Right ventricle myocardium inferior (tissue), 1 donor: ENCODE measurements around the gene PTPRN. TPM values are rescaled to one million over a fixed set of nuclear protein-coding genes. Genes with fewer than 3 reads are reported as not detected.
"Not testable (repeated sequence)": the region's sequence is repeated elsewhere in the genome, so short reads cannot be mapped to it uniquely, and the experiment has no call there.

Experiments
- ATAC-seq: fragments of 200-7000 bp; cut with Tn5 transposase; one replicate; pipeline ENCODE4 v1.9.1; 2020; ENCODE audit warnings: mild to moderate bottlenecking, moderate library complexity
- DNase-seq: peaks from one replicate; pipeline ENCODE4 v3.0.0; 2021; ENCODE audit errors: missing footprints
- intact Hi-C: fragments of 100-400 bp; cut with DNase I; formaldehyde crosslinking; loops from one replicate; pipeline ENCODE4 v1.11.0; 2022
- total RNA-seq: library from RNA; stranded (reverse); fragmentation: NEBNext Ultra II Directional; extraction: Animal tissue kit (Norgen Biotek cat#: 25700); gene quantifications from one replicate; pipeline ENCODE4 v1.2.1, GENCODE V29; 2021
- donor health status: DM: no; HTN: yes; CAD: no; lungs with severe emphysema.

PTPRN gene
- total RNA-seq, 1 donor from 2014 or later, result not detected

- intact Hi-C loops, ATAC-seq, DNase-seq: not testable (repeated sequence)
These were observed 3.6 kb upstream of the PTPRN start for GRCh38 chr2:219312683-219313263.

GRCh38 chr2:219308142-219309101 is 779 bp downstream of the PTPRN start:
- DNase-seq (no peak), ATAC-seq (peak; percentile 65)
- intact Hi-C loops, result no loop called here

- DNase-seq (no peak), ATAC-seq (no peak)
- intact Hi-C loops, result no loop called here
These were observed 3.2 kb downstream of the PTPRN start for GRCh38 chr2:219306047-219306446.

- no peak for DNase-seq
- intact Hi-C loops, result no loop called here
- no peak for ATAC-seq
These were observed 5.0 kb downstream of the PTPRN start for GRCh38 chr2:219304223-219304622.

- DNase-seq, result no peak
- no peak for ATAC-seq
- intact Hi-C loops, result no loop called here
These were observed 6.7 kb downstream of the PTPRN start for GRCh38 chr2:219302412-219302968.

- no peak for DNase-seq
- ATAC-seq, result no peak
- intact Hi-C loops, result no loop called here
These were observed 9.2 kb downstream of the PTPRN start for GRCh38 chr2:219300022-219300421.

- no peak for ATAC-seq
- intact Hi-C loops, result loop anchor here (5.0 kb wide), 1 partner anchor 242 kb away; no protein-coding TSS in a partner anchor
- no peak for DNase-seq
These were observed 9.8 kb downstream of the PTPRN start for GRCh38 chr2:219299372-219299760.

- intact Hi-C loops, result loop anchor here (1.0 to 5.0 kb wide), 2 partner anchors 139 to 242 kb away; partner anchors contain the start of gene NHEJ1
- peak; percentile 63 for ATAC-seq
These were observed 10.3 kb downstream of the PTPRN start for GRCh38 chr2:219298759-219299371.

GRCh38 chr2:219297766-219298456 is 11.3 kb downstream of the PTPRN start:
- ATAC-seq (no peak), DNase-seq (no peak)
- intact Hi-C loops, result loop anchor here (1.0 to 5.0 kb wide), 2 partner anchors 138 to 241 kb away; partner anchors contain the start of gene NHEJ1

More at GRCh38 chr2:219298759-219299371, 10.3 kb downstream of the PTPRN start:
- DNase-seq, result peak; percentile 90

GRCh38 chr2:219296631-219297391 is 12.4 kb downstream of the PTPRN start:
- DNase-seq (no peak), ATAC-seq (no peak)
- intact Hi-C loops, result loop anchor here (5.0 kb wide), 1 partner anchor 240 kb away; no protein-coding TSS in a partner anchor

- ATAC-seq (no peak), DNase-seq (no peak)
- intact Hi-C loops, result loop anchor here (5.0 kb wide), 1 partner anchor 239 kb away; no protein-coding TSS in a partner anchor
These were observed 13.1 kb downstream of the PTPRN start for GRCh38 chr2:219296142-219296541.

- ATAC-seq, result peak; percentile 92
- intact Hi-C loops, result loop anchor here (1.0 to 5.0 kb wide), 4 partner anchors 15 to 237 kb away; partner anchors contain the start of genes DNAJB2, NHEJ1, TUBA4A and TUBA4B
- DNase-seq, result peak; percentile 96
These were observed 14.5 kb downstream of the PTPRN start for GRCh38 chr2:219294356-219295351.

GRCh38 chr2:219293736-219294231 is 15.4 kb downstream of the PTPRN start:
- intact Hi-C loops, result loop anchor here (1.0 to 2.0 kb wide), 3 partner anchors 14 to 133 kb away; partner anchors contain the start of genes DNAJB2, NHEJ1, TUBA4A and TUBA4B
- DNase-seq (no peak), ATAC-seq (no peak)

GRCh38 chr2:219292616-219293015 is 16.6 kb downstream of the PTPRN start:
- intact Hi-C loops, result no loop called here
- DNase-seq, result no peak
- no peak for ATAC-seq

GRCh38 chr2:219291910-219292490 is 17.2 kb downstream of the PTPRN start:
- no peak for DNase-seq
- no peak for ATAC-seq
- intact Hi-C loops, result no loop called here

- intact Hi-C loops, result no loop called here
- DNase-seq, result no peak
These were observed 17.8 kb downstream of the PTPRN start for GRCh38 chr2:219291394-219291793.

More at GRCh38 chr2:219291394-219291793, 17.8 kb downstream of the PTPRN start:
- ATAC-seq, result no peak
